GM23248 (cell line): ENCODE measurements around the gene FAM120C.

Experiments
- EZH2 ChIP-seq: fragments of 200-600 bp; sonication (generic); IDR thresholded peaks from 2 replicates; pipeline ENCODE4 v1.6.1; 2018; ENCODE audit warnings: antibody characterized with exemption, mild to moderate bottlenecking; ENCODE audit not compliant: insufficient read depth, poor library complexity, severe bottlenecking
- EZH2phosphoT487 ChIP-seq: fragments of 200-600 bp; sonication (generic); IDR thresholded peaks from 2 replicates; pipeline ENCODE4 v1.6.1; 2018; ENCODE audit warnings: antibody characterized with exemption, moderate library complexity, mild to moderate bottlenecking, low read depth; ENCODE audit not compliant: insufficient read depth

- no peak for TF ChIP-seq EZH2phosphoT487
- no peak for TF ChIP-seq EZH2
These were observed at the start of gene FAM120C for GRCh38 chrX:54182864-54183613.
